ENCODE data around the gene TIGD1. TPM values are rescaled to one million over a fixed set of nuclear protein-coding genes. Genes with fewer than 3 reads are reported as not detected.

Gene TIGD1
- total RNA-seq, 1 donor from 2014 or later, result 8.2 TPM

- Mint-ChIP-seq H3K27ac (ENCODE audit: unreplicated experiment) (no peak overlapping the region), H3K36me3 (ENCODE audit: unreplicated experiment) (no peaks in the 10 kb centered on the region), H3K4me1 (ENCODE audit: unreplicated experiment) (no peaks in the 10 kb centered on the region), H3K4me3 (ENCODE audit: unreplicated experiment) (no peak overlapping the region), H3K27me3 (ENCODE audit: unreplicated experiment) (peaks cover 2% of the 10 kb centered on the region), H3K9me3 (ENCODE audit: unreplicated experiment) (no peaks in the 10 kb centered on the region)
- no peak for DNase-seq (ENCODE audit: extremely low spot score, unreplicated experiment)
- TF ChIP-seq CTCF (IDR thresholded peaks at IDR 0.05), result no peak
Measured at GRCh38 chr2:232592772-232593395, 42.5 kb upstream of the TIGD1 start.

GRCh38 chr2:232588680-232589585 is 38.6 kb upstream of the TIGD1 start:
- peaks cover 2% of the 10 kb centered on the region for H3K27me3 Mint-ChIP-seq (ENCODE audit: unreplicated experiment)
- H3K27ac Mint-ChIP-seq (ENCODE audit: unreplicated experiment), result no peak overlapping the region
- no peak overlapping the region for H3K4me3 Mint-ChIP-seq (ENCODE audit: unreplicated experiment)
- DNase-seq (ENCODE audit: extremely low spot score, unreplicated experiment), result no peak
- H3K36me3 Mint-ChIP-seq (ENCODE audit: unreplicated experiment), result peaks cover 11% of the 10 kb centered on the region
- peaks cover 3% of the 10 kb centered on the region for H3K9me3 Mint-ChIP-seq (ENCODE audit: unreplicated experiment)
- H3K4me1 Mint-ChIP-seq (ENCODE audit: unreplicated experiment), result no peaks in the 10 kb centered on the region
- no peak for TF ChIP-seq CTCF (IDR thresholded peaks at IDR 0.05)

GRCh38 chr2:232588031-232588430 is 37.7 kb upstream of the TIGD1 start:
- no peak overlapping the region for H3K27ac Mint-ChIP-seq (ENCODE audit: unreplicated experiment)
- H3K4me1 Mint-ChIP-seq (ENCODE audit: unreplicated experiment), result no peaks in the 10 kb centered on the region
- DNase-seq (ENCODE audit: extremely low spot score, unreplicated experiment), result no peak
- H3K9me3 Mint-ChIP-seq (ENCODE audit: unreplicated experiment), result peaks cover 5% of the 10 kb centered on the region
- peaks cover 2% of the 10 kb centered on the region for H3K27me3 Mint-ChIP-seq (ENCODE audit: unreplicated experiment)
- no peak overlapping the region for H3K4me3 Mint-ChIP-seq (ENCODE audit: unreplicated experiment)
- peaks cover 18% of the 10 kb centered on the region for H3K36me3 Mint-ChIP-seq (ENCODE audit: unreplicated experiment)
- TF ChIP-seq CTCF (IDR thresholded peaks at IDR 0.05), result no peak

GRCh38 chr2:232587512-232587911 is 37.2 kb upstream of the TIGD1 start:
- Mint-ChIP-seq H3K27me3 (ENCODE audit: unreplicated experiment) (peaks cover 2% of the 10 kb centered on the region), H3K4me1 (ENCODE audit: unreplicated experiment) (no peaks in the 10 kb centered on the region), H3K27ac (ENCODE audit: unreplicated experiment) (no peak overlapping the region), H3K9me3 (ENCODE audit: unreplicated experiment) (peaks cover 5% of the 10 kb centered on the region), H3K36me3 (ENCODE audit: unreplicated experiment) (peaks cover 18% of the 10 kb centered on the region), H3K4me3 (ENCODE audit: unreplicated experiment) (no peak overlapping the region)
- DNase-seq (ENCODE audit: extremely low spot score, unreplicated experiment), result no peak
- TF ChIP-seq CTCF (IDR thresholded peaks at IDR 0.05), result no peak

GRCh38 chr2:232586943-232587505 is 36.7 kb upstream of the TIGD1 start:
- H3K4me3 Mint-ChIP-seq (ENCODE audit: unreplicated experiment), result no peak overlapping the region
- peaks cover 22% of the 10 kb centered on the region for H3K36me3 Mint-ChIP-seq (ENCODE audit: unreplicated experiment)
- peaks cover 5% of the 10 kb centered on the region for H3K9me3 Mint-ChIP-seq (ENCODE audit: unreplicated experiment)
- H3K27me3 Mint-ChIP-seq (ENCODE audit: unreplicated experiment), result peaks cover 2% of the 10 kb centered on the region
- TF ChIP-seq CTCF (IDR thresholded peaks at IDR 0.05), result no peak
- no peaks in the 10 kb centered on the region for H3K4me1 Mint-ChIP-seq (ENCODE audit: unreplicated experiment)
- DNase-seq (ENCODE audit: extremely low spot score, unreplicated experiment), result no peak
- H3K27ac Mint-ChIP-seq (ENCODE audit: unreplicated experiment), result no peak overlapping the region

Data from osteocyte (in vitro differentiated cells).